IMR-90 (cell line): Measurements from ENCODE around the gene RNF31. TPM values are rescaled to one million over a fixed set of nuclear protein-coding genes. Genes with fewer than 3 reads are reported as not detected.

Experiments
- ATAC-seq: fragments of 200-7000 bp; cut with Tn5 transposase; 2 replicates; pipeline ENCODE4 v1.9.1; 2020; ENCODE audit warnings: low read depth, mild to moderate bottlenecking, moderate library complexity
- BruUV-seq: library from RNA; stranded (reverse); fragments of 400-500 nt; replicated peaks from 2 replicates; lab custom pipeline; 2021; lab: Mats Ljungman, UMichigan
- CTCF ChIA-PET: fragments of 300-600 bp; formaldehyde crosslinking; extraction: SDS; loops from one replicate; lab custom pipeline; 2021; ENCODE audit warnings: antibody characterized with exemption; lab: Yijun Ruan, JAX
- POLR2A ChIA-PET: fragments of 300-600 bp; sonication (Branson Sonifier 250); formaldehyde crosslinking; loops from one replicate; lab custom pipeline; 2022; ENCODE audit warnings: antibody characterized with exemption; ENCODE audit not compliant: unreplicated experiment; lab: Charles Lee
- DNase-seq: peaks from one replicate; pipeline ENCODE4 v3.0.0; 2013
- H2AFZ ChIP-seq: replicated peaks from 2 replicates; pipeline ENCODE3; 2013; ENCODE audit warnings: low read length, mild to moderate bottlenecking; ENCODE audit not compliant: poor library complexity
- H2AK5ac ChIP-seq: 2 replicates; pipeline ENCODE4 v1.6.1; 2013; ENCODE audit warnings: low read depth, low read length, inconsistent platforms
- H2AK9ac ChIP-seq: replicated peaks from 2 replicates; pipeline ENCODE3; 2013; ENCODE audit warnings: mild to moderate bottlenecking, low read depth, low read length, moderate library complexity; ENCODE audit not compliant: poor library complexity
- H2BK120ac ChIP-seq: 2 replicates; pipeline ENCODE4 v1.6.1; 2013; ENCODE audit warnings: low read depth, low read length, inconsistent platforms
- H2BK15ac ChIP-seq: 3 replicates; pipeline ENCODE4 v1.6.1; 2013; ENCODE audit warnings: low read depth, low read length, inconsistent platforms
- H2BK20ac ChIP-seq: 2 replicates; pipeline ENCODE4 v1.6.1; 2013; ENCODE audit warnings: low read depth, mild to moderate bottlenecking, inconsistent platforms, low read length, moderate library complexity
- H2BK5ac ChIP-seq: 2 replicates; pipeline ENCODE4 v1.6.1; 2013; ENCODE audit warnings: mild to moderate bottlenecking, low read depth, low read length, inconsistent platforms; ENCODE audit not compliant: poor library complexity, severe bottlenecking
- H3K14ac ChIP-seq: replicated peaks from 2 replicates; pipeline ENCODE4 v1.6.1; 2013; ENCODE audit warnings: low read depth, low read length, inconsistent platforms
- H3K18ac ChIP-seq: 2 replicates; pipeline ENCODE4 v1.6.1; 2013; ENCODE audit warnings: low read depth, low read length, control low read depth
- H3K23ac ChIP-seq: 2 replicates; pipeline ENCODE4 v1.6.1; 2013; ENCODE audit warnings: low read depth, low read length, inconsistent platforms
- H3K27ac ChIP-seq: 2 replicates; pipeline ENCODE4 v1.5.1; 2013; ENCODE audit warnings: mild to moderate bottlenecking, control low read depth, low read length; ENCODE audit not compliant: insufficient read depth
- H3K27me3 ChIP-seq: 2 replicates; pipeline ENCODE4 v1.6.1; 2013; ENCODE audit warnings: low read length; ENCODE audit not compliant: control insufficient read depth, insufficient read depth
- H3K36me3 ChIP-seq: 2 replicates; pipeline ENCODE4 v1.6.1; 2013; ENCODE audit warnings: low read length, mixed read lengths; ENCODE audit not compliant: control insufficient read depth, insufficient read depth
- H3K4ac ChIP-seq: 2 replicates; pipeline ENCODE4 v1.6.1; 2013; ENCODE audit warnings: low read depth, low read length, inconsistent platforms
- H3K4me1 ChIP-seq: 2 replicates; pipeline ENCODE4 v1.6.1; 2013; ENCODE audit warnings: low read length, mixed read lengths; ENCODE audit not compliant: control insufficient read depth, insufficient read depth
- H3K4me2 ChIP-seq: 2 replicates; pipeline ENCODE4 v1.6.1; 2013; ENCODE audit warnings: low read depth, mild to moderate bottlenecking, control low read depth, low read length, moderate library complexity
- H3K4me3 ChIP-seq: 2 replicates; pipeline ENCODE4 v1.5.1; 2013; ENCODE audit warnings: low read depth, mild to moderate bottlenecking, control low read depth, low read length, moderate library complexity; ENCODE audit not compliant: insufficient read depth
- H3K56ac ChIP-seq: 2 replicates; pipeline ENCODE4 v1.6.1; 2013; ENCODE audit warnings: low read length, inconsistent platforms; ENCODE audit not compliant: insufficient read depth; ENCODE audit errors: extremely low read depth
- H3K79me1 ChIP-seq, 2 experiments: 2 replicates each; pipeline ENCODE4 v1.6.1; 2013; ENCODE audit warnings: low read length in 2 of 2, inconsistent platforms in 1 of 2, low read depth in 1 of 2
- H3K9ac ChIP-seq: 2 replicates; pipeline ENCODE4 v1.6.1; 2013; ENCODE audit warnings: low read depth, low read length, control low read depth
- H3K9me1 ChIP-seq: 2 replicates; pipeline ENCODE4 v1.6.1; 2013; ENCODE audit warnings: low read length, inconsistent platforms; ENCODE audit not compliant: insufficient read depth
- H3K9me3 ChIP-seq: 2 replicates; pipeline ENCODE4 v1.6.1; 2013; ENCODE audit warnings: low read length; ENCODE audit not compliant: control insufficient read depth, insufficient read depth
- H4K20me1 ChIP-seq: 2 replicates; pipeline ENCODE4 v1.6.1; 2013; ENCODE audit warnings: low read length, inconsistent platforms; ENCODE audit not compliant: insufficient read depth
- H4K5ac ChIP-seq: 2 replicates; pipeline ENCODE4 v1.6.1; 2013; ENCODE audit warnings: mild to moderate bottlenecking, low read depth, low read length, control low read depth
- H4K8ac ChIP-seq, 2 experiments: 2 replicates each; pipeline ENCODE4 v1.6.1; 2013; ENCODE audit warnings: low read depth in 2 of 2, low read length in 2 of 2, control low read depth in 1 of 2, inconsistent platforms in 1 of 2
- H4K91ac ChIP-seq: 2 replicates; pipeline ENCODE4 v1.6.1; 2013; ENCODE audit warnings: low read depth, low read length, inconsistent platforms; ENCODE audit not compliant: insufficient read depth
- BHLHE40 ChIP-seq: fragments of 150-350 bp; IDR thresholded peaks from 2 replicates; pipeline ENCODE4 v1.6.1; 2016; ENCODE audit warnings: mild to moderate bottlenecking, low read depth, low read length
- CEBPB ChIP-seq: IDR thresholded peaks from 2 replicates; pipeline ENCODE4 v1.6.1; 2012; ENCODE audit warnings: low read depth, low read length, improper control_type of control experiment
- CHD1 ChIP-seq: IDR thresholded peaks from 2 replicates; pipeline ENCODE4 v1.6.1; 2012; ENCODE audit warnings: low read depth, low read length, improper control_type of control experiment
- CTCF ChIP-seq: conservative IDR thresholded peaks from 2 replicates; pipeline ENCODE4 v1.5.1; 2012; ENCODE audit warnings: mild to moderate bottlenecking, low read depth, low read length, improper control_type of control experiment
- ELK1 ChIP-seq: fragments of 150-350 bp; IDR thresholded peaks from 2 replicates; pipeline ENCODE4 v1.6.1; 2016; ENCODE audit warnings: low read depth, mild to moderate bottlenecking, low read length, moderate library complexity, borderline replicate concordance
- FOS ChIP-seq: fragments of 150-350 bp; IDR thresholded peaks from 2 replicates; pipeline ENCODE4 v1.6.1; 2016; ENCODE audit warnings: low read depth, low read length
- MAFK ChIP-seq: IDR thresholded peaks from 2 replicates; pipeline ENCODE4 v1.6.1; 2012; ENCODE audit warnings: low read depth, low read length, improper control_type of control experiment
- MAZ ChIP-seq: IDR thresholded peaks from 2 replicates; pipeline ENCODE4 v1.6.1; 2012; ENCODE audit warnings: low read depth, mild to moderate bottlenecking, low read length, improper control_type of control experiment, moderate library complexity, borderline replicate concordance
- MXI1 ChIP-seq: IDR thresholded peaks from 2 replicates; pipeline ENCODE4 v1.6.1; 2012; ENCODE audit warnings: low read depth, mild to moderate bottlenecking, low read length, moderate library complexity, borderline replicate concordance
- POLR2A ChIP-seq: IDR thresholded peaks from 2 replicates; pipeline ENCODE4 v1.6.1; 2012; ENCODE audit warnings: mild to moderate bottlenecking, low read depth, low read length
- RAD21 ChIP-seq: IDR thresholded peaks from 2 replicates; pipeline ENCODE4 v1.6.1; 2012; ENCODE audit warnings: low read length, improper control_type of control experiment
- RCOR1 ChIP-seq: IDR thresholded peaks from 2 replicates; pipeline ENCODE4 v1.6.1; 2012; ENCODE audit warnings: mild to moderate bottlenecking, low read length, improper control_type of control experiment; ENCODE audit not compliant: insufficient replicate concordance
- RFX5 ChIP-seq: IDR thresholded peaks from 2 replicates; pipeline ENCODE4 v1.8.0; 2012; ENCODE audit warnings: low read depth, mild to moderate bottlenecking, low read length, moderate library complexity
- SMC3 ChIP-seq: fragments of 150-350 bp; IDR thresholded peaks from 2 replicates; pipeline ENCODE4 v1.6.1; 2016; ENCODE audit warnings: low read depth, mild to moderate bottlenecking, antibody characterized with exemption, low read length, moderate library complexity
- USF2 ChIP-seq: fragments of 150-350 bp; IDR thresholded peaks from 2 replicates; pipeline ENCODE4 v1.6.1; 2017; ENCODE audit warnings: mild to moderate bottlenecking, antibody characterized with exemption, low read length, low read depth
- whole genome bisulfite sequencing, 2 experiments: methylation state at CpG; one replicate each; pipeline versions ENCODE4 v1.1.5 to v1.1.7; 2013; ENCODE audit warnings: missing lambda C conversion rate in 2 of 2; ENCODE audit not compliant: insufficient read length in 1 of 2; ENCODE audit errors: extremely low coverage in 2 of 2; 5-methylcytosine and 5-hydroxymethylcytosine counted together
- dilution Hi-C: fragments of 300-500 bp; cut with HindIII; formaldehyde crosslinking; loops from one replicate; pipeline ENCODE4 v1.14.3; 2018; ENCODE audit warnings: low sequenced_read_pairs; ENCODE audit not compliant: unreplicated experiment
- in situ Hi-C: fragments of 300-500 bp; cut with MboI; formaldehyde crosslinking; loops from 3 replicates; pipeline ENCODE4 v1.14.3; 2019; ENCODE audit warnings: low sequenced_read_pairs, inconsistent platforms, mixed read lengths
- intact Hi-C: fragments of 100-400 bp; cut with micrococcal nuclease; formaldehyde crosslinking; loops from 2 replicates; pipeline ENCODE4 v1.10.0; 2022
- polyA plus RNA-seq, 3 experiments: library from polyadenylated mRNA; depleted of rRNA; stranded (reverse); fragments of >200 nt; gene quantifications; 2 replicates each; pipeline ENCODE4 v1.2.3, GENCODE V29; 2012; ENCODE audit warnings: low replicate concordance in 1 of 3
- total RNA-seq: library from RNA; depleted of rRNA; stranded (reverse); fragments of >200 nt; gene quantifications from 2 replicates; pipeline ENCODE4 v1.2.3, GENCODE V29; 2012

RNF31 gene
- total and polyA plus RNA-seq, 2 of the 4 experiments (the other 2 are of a cell fraction): 31.6 to 37.5 TPM

GRCh38 chr14:24110523-24110922 is 36.8 kb upstream of the RNF31 start:
- Histone ChIP-seq H3K27me3 (no peaks in the 10 kb centered on the region), H4K91ac (no peak overlapping the region), H4K8ac (no peak overlapping the region), H3K36me3 (no peaks in the 10 kb centered on the region), H3K27ac (no peak overlapping the region), H2BK15ac (no peak overlapping the region), H2BK120ac (no peak overlapping the region), H3K4me3 (no peak overlapping the region), H3K9me3 (no peaks in the 10 kb centered on the region), H2AFZ (no peak overlapping the region), H3K56ac (no peak overlapping the region), H2BK20ac (no peak overlapping the region), H2BK5ac (no peak overlapping the region), H3K18ac (no peak overlapping the region), H3K79me1 (peaks cover 0 to 4% of the 10 kb centered on the region in 2 experiments; a peak in 2 of 4 replicates), H2AK9ac (no peak overlapping the region), H2AK5ac (no peak overlapping the region), H3K23ac (no peak overlapping the region), H3K14ac (no peak overlapping the region), H3K4me1 (peaks cover under 1% of the 10 kb centered on the region; the same call in 1 of the 2 replicates), H4K5ac (no peak overlapping the region), H3K9ac (no peak overlapping the region), H3K4me2 (no peak overlapping the region), H4K20me1 (no peaks in the 10 kb centered on the region), H3K4ac (no peak overlapping the region), H3K9me1 (0 out of 2 replicates have a peak, but pooled peaks cover under 1% of the 10 kb centered on the region)
- ChIA-PET POLR2A (no interaction called here), CTCF (interaction anchor here (3.9 kb wide), 1 partner anchor 52 kb away, joined by 41 read pairs; no protein-coding TSS in a partner anchor)
- dilution Hi-C loops: no loop called here
- BruUV-seq: no TSS peak
- ATAC-seq (no peak), DNase-seq (no peak)
- in situ Hi-C loops: no loop called here
- intact Hi-C loops: no loop called here
- TF ChIP-seq FOS: no peak
- TF ChIP-seq SMC3: no peak
- TF ChIP-seq RCOR1: no peak
- TF ChIP-seq CEBPB: no peak
- TF ChIP-seq MAFK: no peak
- TF ChIP-seq USF2: no peak
- TF ChIP-seq CTCF: no peak
- TF ChIP-seq RFX5: no peak
- no peak for TF ChIP-seq BHLHE40
- TF ChIP-seq MAZ: no peak
- TF ChIP-seq CHD1: no peak
- no peak for TF ChIP-seq ELK1
- no peak for TF ChIP-seq MXI1
- TF ChIP-seq RAD21: no peak
- TF ChIP-seq POLR2A: no peak
- no CpG with 5 or more reads among the region's 1 CpG for WGBS, 2 experiments
